AG04450 (cell line): ENCODE measurements around the gene ATP13A3. TPM values are rescaled to one million over a fixed set of nuclear protein-coding genes. Genes with fewer than 3 reads are reported as not detected.

Source experiments
- CTCF ChIA-PET: fragments of 300-600, 350-600 bp; formaldehyde crosslinking; extraction: SDS; loops from one replicate; lab custom pipeline; 2022; ENCODE audit warnings: antibody characterized with exemption, inconsistent platforms; lab: Charles Lee
- POLR2A ChIA-PET: fragments of 350-600 bp; formaldehyde crosslinking; extraction: SDS; loops from one replicate; lab custom pipeline; 2021; ENCODE audit warnings: antibody characterized with exemption, inconsistent platforms; lab: Yijun Ruan, JAX
- DNase-seq: peaks from one replicate; pipeline ENCODE4 v3.0.0-alpha.2; 2011; ENCODE audit warnings: low read depth, low spot score
- H3K27ac ChIP-seq: one replicate; pipeline ENCODE4 v1.5.1; 2012; ENCODE audit warnings: low read depth, low read length, control low read depth
- H3K27me3 ChIP-seq: one replicate; pipeline ENCODE4 v1.6.0; 2012; ENCODE audit warnings: low read length; ENCODE audit not compliant: control insufficient read depth, insufficient read depth
- H3K4me3 ChIP-seq: 2 replicates; pipeline ENCODE4 v1.5.1; 2011; ENCODE audit warnings: mild to moderate bottlenecking, low read depth, low read length, control low read depth
- H3K9me3 ChIP-seq: 2 replicates; pipeline ENCODE4 v1.5.1; 2012; ENCODE audit warnings: low read length; ENCODE audit not compliant: control insufficient read depth, insufficient read depth
- polyA plus RNA-seq: library from polyadenylated mRNA; depleted of rRNA; stranded (reverse); fragments of >200 nt; gene quantifications from 2 replicates; pipeline ENCODE4 v1.2.3, GENCODE V29; 2011
- TF ChIP-seq, protein P1 (sequence below): IDR thresholded peaks from 2 replicates; pipeline ENCODE4 v1.5.1; 2011; ENCODE audit warnings: low read depth, low read length, control low read depth, inconsistent platforms

ATP13A3 gene
- polyA plus RNA-seq, 1 experiment = 132 TPM

DNA sequence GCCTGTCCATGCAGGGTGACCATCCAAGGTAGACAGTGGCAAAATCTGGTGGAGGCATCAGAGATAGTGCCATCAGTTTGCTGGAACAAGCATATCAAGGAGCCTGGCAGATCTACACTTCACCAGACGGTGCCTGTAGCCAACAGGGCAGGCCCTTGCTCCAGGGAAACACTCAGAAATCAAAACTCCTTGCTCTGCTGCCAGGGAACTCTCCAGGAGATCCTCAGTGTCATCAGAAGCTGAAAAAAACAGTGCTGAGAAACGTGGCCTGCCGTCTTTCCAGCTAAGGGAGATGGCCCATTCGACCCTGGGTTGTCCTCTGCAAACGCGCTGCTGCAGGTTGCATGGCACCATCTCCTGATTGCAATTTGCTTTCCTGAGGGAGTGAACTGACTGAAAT, 30.5 kb upstream of the ATP13A3 start:
- POLR2A ChIA-PET = interaction anchor here (1.0 kb wide), 1 partner anchor 20 kb away, joined by 3 read pairs; no protein-coding TSS in a partner anchor
- no peak overlapping the region for H3K27ac ChIP-seq
- TF ChIP-seq, protein P1, sequence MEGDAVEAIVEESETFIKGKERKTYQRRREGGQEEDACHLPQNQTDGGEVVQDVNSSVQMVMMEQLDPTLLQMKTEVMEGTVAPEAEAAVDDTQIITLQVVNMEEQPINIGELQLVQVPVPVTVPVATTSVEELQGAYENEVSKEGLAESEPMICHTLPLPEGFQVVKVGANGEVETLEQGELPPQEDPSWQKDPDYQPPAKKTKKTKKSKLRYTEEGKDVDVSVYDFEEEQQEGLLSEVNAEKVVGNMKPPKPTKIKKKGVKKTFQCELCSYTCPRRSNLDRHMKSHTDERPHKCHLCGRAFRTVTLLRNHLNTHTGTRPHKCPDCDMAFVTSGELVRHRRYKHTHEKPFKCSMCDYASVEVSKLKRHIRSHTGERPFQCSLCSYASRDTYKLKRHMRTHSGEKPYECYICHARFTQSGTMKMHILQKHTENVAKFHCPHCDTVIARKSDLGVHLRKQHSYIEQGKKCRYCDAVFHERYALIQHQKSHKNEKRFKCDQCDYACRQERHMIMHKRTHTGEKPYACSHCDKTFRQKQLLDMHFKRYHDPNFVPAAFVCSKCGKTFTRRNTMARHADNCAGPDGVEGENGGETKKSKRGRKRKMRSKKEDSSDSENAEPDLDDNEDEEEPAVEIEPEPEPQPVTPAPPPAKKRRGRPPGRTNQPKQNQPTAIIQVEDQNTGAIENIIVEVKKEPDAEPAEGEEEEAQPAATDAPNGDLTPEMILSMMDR = no peak
- no peak for DNase-seq
- no peaks in the 10 kb centered on the region; the same call in 1 of the 2 replicates for H3K9me3 ChIP-seq
- CTCF ChIA-PET = no interaction called here
- no peak overlapping the region for H3K4me3 ChIP-seq
- no peaks in the 10 kb centered on the region for H3K27me3 ChIP-seq

DNA sequence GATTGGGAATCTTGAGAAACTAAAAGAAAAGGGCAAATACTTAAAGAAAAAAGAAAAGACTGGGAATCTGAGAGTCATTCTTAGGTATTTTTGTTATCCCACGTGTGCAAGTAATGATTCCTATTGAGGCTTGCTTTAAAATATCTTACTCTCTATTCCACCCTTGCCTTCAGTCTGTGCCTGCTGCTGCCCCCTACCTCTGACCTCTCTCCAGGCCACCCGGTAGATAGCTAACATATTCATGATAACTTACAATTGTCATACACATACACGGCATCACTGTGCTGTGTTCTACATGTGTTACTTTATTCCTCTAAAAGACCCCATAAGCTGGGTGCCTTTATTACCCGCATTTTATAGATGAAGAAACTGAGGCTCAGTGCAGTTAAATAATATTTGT, 27.8 kb upstream of the ATP13A3 start:
- Histone ChIP-seq H3K27me3 (no peaks in the 10 kb centered on the region), H3K27ac (no peak overlapping the region), H3K9me3 (no peaks in the 10 kb centered on the region), H3K4me3 (no peak overlapping the region)
- ChIA-PET CTCF (interaction anchor here (0.6 to 1.4 kb wide), 3 partner anchors 41 to 42 kb away, joined by 3 to 4 read pairs (median 3); no protein-coding TSS in a partner anchor), POLR2A (no interaction called here)
- no peak for DNase-seq
- TF ChIP-seq, protein P1 = no peak

DNA sequence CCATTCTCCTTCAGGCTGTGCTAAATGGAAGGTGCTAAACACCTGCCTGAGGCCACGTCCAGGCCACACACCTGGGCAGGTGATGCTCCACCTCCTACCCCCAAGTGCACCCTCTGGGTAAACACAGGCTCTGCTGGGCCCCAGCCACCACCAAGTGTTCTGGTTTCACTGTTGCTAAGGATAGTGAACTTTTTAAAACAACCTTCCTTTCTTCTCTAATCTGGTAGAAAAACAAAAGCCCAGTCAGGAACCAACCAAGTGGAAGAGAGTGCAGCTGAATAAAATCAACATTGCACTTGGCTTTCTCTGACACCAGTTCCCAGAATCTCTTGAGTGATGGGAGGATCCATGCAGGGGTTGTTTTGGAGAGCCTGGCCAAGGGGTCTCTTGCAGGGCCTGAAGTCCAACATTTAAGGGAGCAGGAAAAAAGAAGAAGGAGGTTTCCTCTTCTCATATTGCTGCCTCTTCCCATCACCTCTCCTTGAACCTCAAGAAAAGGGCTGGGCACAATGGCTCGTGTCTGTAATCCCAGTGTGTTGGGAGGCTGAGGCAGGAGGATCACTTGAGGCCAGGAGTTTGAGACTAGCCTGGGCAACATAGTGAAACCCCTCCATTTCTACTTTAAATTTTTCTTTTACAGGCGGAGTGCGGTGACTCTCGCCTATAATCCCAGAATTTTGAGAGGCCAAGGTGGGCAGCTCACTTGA, 26.2 kb upstream of the ATP13A3 start:
- no peaks in the 10 kb centered on the region for H3K9me3 ChIP-seq
- TF ChIP-seq, protein P1 = no peak
- POLR2A ChIA-PET = interaction anchor here (0.6 kb wide), 1 partner anchor 14 kb away, joined by 7 read pairs; no protein-coding TSS in a partner anchor
- no peaks in the 10 kb centered on the region for H3K27me3 ChIP-seq
- CTCF ChIA-PET = interaction anchor here (0.6 to 1.4 kb wide), 2 partner anchors 41 to 113 kb away, joined by 3 to 4 read pairs; no protein-coding TSS in a partner anchor
- no peak overlapping the region for H3K4me3 ChIP-seq
- no peak for DNase-seq
- H3K27ac ChIP-seq = no peak overlapping the region

DNA sequence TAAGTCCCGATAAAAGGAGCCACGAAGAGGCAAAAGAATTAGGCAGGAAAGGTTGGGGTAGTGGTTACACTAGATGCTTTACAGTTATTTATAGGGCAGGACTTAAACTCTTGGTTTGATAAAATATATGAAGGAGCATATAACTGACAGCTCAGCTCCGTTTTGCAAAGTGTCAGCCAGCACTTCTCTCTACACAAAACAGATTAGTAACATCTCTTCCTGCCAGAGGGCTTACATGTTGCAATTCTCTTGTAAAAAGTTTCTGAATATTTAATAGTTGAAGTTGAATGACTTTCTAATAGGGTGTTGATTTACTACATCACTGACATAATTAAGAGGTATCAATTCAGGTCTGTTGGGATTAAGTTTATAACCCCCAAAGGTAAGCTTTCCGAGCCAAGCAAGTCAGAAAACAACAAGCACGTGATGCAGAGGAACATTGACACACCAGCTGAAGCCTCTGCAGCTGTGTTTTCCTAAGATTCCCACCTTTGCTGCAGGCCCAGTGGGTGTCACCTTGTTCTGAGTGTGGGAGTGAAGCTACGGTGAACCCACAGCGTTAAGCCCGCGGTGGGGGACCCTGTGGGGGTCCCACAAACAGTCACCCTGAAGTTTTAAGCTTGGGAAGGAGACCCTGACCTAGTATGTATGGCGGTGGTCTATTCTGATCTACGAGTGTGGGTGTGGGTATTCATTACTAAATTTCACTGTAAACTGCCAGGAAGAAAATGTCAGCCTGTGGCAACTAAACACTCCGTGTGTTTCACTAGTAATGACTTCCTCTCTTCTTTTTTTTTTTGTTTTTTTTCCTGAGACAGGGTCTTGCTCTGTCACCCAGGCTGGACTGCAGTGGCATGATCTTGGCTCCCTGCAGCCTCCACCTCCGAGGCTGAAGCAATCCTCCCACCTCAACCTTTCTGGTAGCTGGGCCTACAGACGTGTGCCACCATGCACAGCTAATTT, 22.0 kb upstream of the ATP13A3 start:
- CTCF ChIA-PET = interaction anchor here (0.9 kb wide), 1 partner anchor 37 kb away, joined by 3 read pairs; no protein-coding TSS in a partner anchor
- Histone ChIP-seq H3K4me3 (no peak overlapping the region), H3K27ac (no peak overlapping the region), H3K9me3 (no peaks in the 10 kb centered on the region), H3K27me3 (no peaks in the 10 kb centered on the region)
- no peak for DNase-seq
- POLR2A ChIA-PET = no interaction called here
- TF ChIP-seq, protein P1 = no peak
